H1 (cell line): ENCODE results near the gene VTN. TPM values are rescaled to one million over a fixed set of nuclear protein-coding genes. Genes with fewer than 3 reads are reported as not detected.

Experiments
- CTCF ChIA-PET: fragments of 300-600 bp; sonication (Branson Sonifier 250); formaldehyde crosslinking; loops from one replicate; lab custom pipeline; 2021; ENCODE audit not compliant: partially characterized antibody; lab: Charles Lee
- POLR2A ChIA-PET: fragments of 300-600 bp; sonication (Branson Sonifier 250); formaldehyde crosslinking; loops from one replicate; lab custom pipeline; 2021; ENCODE audit warnings: inconsistent platforms; ENCODE audit not compliant: partially characterized antibody; lab: Charles Lee
- DNase-seq, 2 experiments: peaks; one replicate each; pipeline versions ENCODE4 v3.0.0 to v3.0.0-alpha.2; 2010 to 2022; ENCODE audit warnings: low spot score in 2 of 2, low read depth in 1 of 2, mixed read lengths in 1 of 2
- FAIRE-seq: peaks from 2 replicates; lab custom pipeline; 2011; peaks lifted over from hg19 to GRCh38; lab: Jason Lieb, UNC
- H2AFZ ChIP-seq: 2 replicates; pipeline ENCODE4 v1.8.1; 2012; ENCODE audit warnings: low read length, inconsistent platforms
- H2AK5ac ChIP-seq: 2 replicates; pipeline ENCODE4 v1.6.1; 2013; ENCODE audit warnings: low read depth, low read length
- H2BK120ac ChIP-seq: replicated peaks from 2 replicates; pipeline ENCODE3; 2013; ENCODE audit warnings: low read depth, low read length, inconsistent platforms
- H2BK12ac ChIP-seq: 2 replicates; pipeline ENCODE4 v1.6.1; 2013; ENCODE audit warnings: low read depth, low read length
- H2BK15ac ChIP-seq: 2 replicates; pipeline ENCODE4 v1.6.1; 2013; ENCODE audit warnings: low read length
- H2BK20ac ChIP-seq: 2 replicates; pipeline ENCODE4 v1.6.1; 2013; ENCODE audit warnings: low read length
- H2BK5ac ChIP-seq: 2 replicates; pipeline ENCODE4 v1.6.1; 2013; ENCODE audit warnings: low read depth, low read length
- H3K14ac ChIP-seq: 2 replicates; pipeline ENCODE4 v1.6.1; 2013; ENCODE audit warnings: inconsistent platforms; ENCODE audit not compliant: insufficient read length
- H3K18ac ChIP-seq: 2 replicates; pipeline ENCODE4 v1.6.1; 2013; ENCODE audit warnings: low read length; ENCODE audit errors: extremely low read depth
- H3K23ac ChIP-seq: 2 replicates; pipeline ENCODE4 v1.6.1; 2013; ENCODE audit warnings: inconsistent platforms; ENCODE audit not compliant: insufficient read length
- H3K23me2 ChIP-seq: 2 replicates; pipeline ENCODE4 v1.6.1; 2013; ENCODE audit warnings: low read depth, low read length
- H3K27ac ChIP-seq: 2 replicates; pipeline ENCODE4 v1.6.1; 2011; ENCODE audit warnings: low read depth, low read length, inconsistent platforms
- H3K27me3 ChIP-seq, 4 experiments: replicated peaks in 1 of 4; 1 replicate in 1 of 4; 2 replicates in 3 of 4; pipeline versions ENCODE4 v1.6.1 to v1.8.1; 2011 to 2013; ENCODE audit warnings: low read length in 3 of 4, mild to moderate bottlenecking in 3 of 4, inconsistent platforms in 2 of 4, mixed read lengths in 2 of 4, moderate library complexity in 1 of 4; ENCODE audit not compliant: control insufficient read depth in 3 of 4, insufficient read depth in 3 of 4; ENCODE audit errors: extremely low read depth in 1 of 4
- H3K36me3 ChIP-seq, 4 experiments: 2 replicates each; pipeline versions ENCODE4 v1.6.1 to v1.8.1; 2011 to 2013; ENCODE audit warnings: mild to moderate bottlenecking in 4 of 4, low read length in 3 of 4, moderate library complexity in 2 of 4, control low read depth in 1 of 4, inconsistent platforms in 1 of 4; ENCODE audit not compliant: insufficient read depth in 4 of 4, control insufficient read depth in 2 of 4
- H3K4ac ChIP-seq: replicated peaks from 2 replicates; pipeline ENCODE3; 2013; ENCODE audit warnings: low read length, low read depth, mixed read lengths, inconsistent platforms; ENCODE audit not compliant: insufficient read length
- H3K4me1 ChIP-seq, 4 experiments: replicated peaks in 1 of 4; 1 replicate in 1 of 4; 2 replicates in 3 of 4; pipeline versions ENCODE4 v1.6.1 to v1.8.1; 2011 to 2013; ENCODE audit warnings: low read length in 3 of 4, inconsistent platforms in 2 of 4, mixed read lengths in 1 of 4; ENCODE audit not compliant: insufficient read depth in 4 of 4, control insufficient read depth in 3 of 4
- H3K4me2 ChIP-seq, 2 experiments: 2 replicates each; pipeline versions ENCODE4 v1.6.1 to v1.8.1; 2011 to 2013; ENCODE audit warnings: low read depth in 2 of 2, low read length in 2 of 2, control low read depth in 1 of 2, inconsistent platforms in 1 of 2, mild to moderate bottlenecking in 1 of 2; ENCODE audit not compliant: insufficient read depth in 1 of 2
- H3K4me3 ChIP-seq, 4 experiments: fragments of 200-600, 300-600 bp in 1 of 4; sonication (generic), shearing (Covaris generic), sonication (Bioruptor Twin) in 1 of 4; 2 replicates each; pipeline versions ENCODE4 v1.5.1 to v1.8.1; 2011 to 2016; ENCODE audit warnings: low read length in 4 of 4, low read depth in 3 of 4, control low read depth in 2 of 4, inconsistent platforms in 2 of 4, mild to moderate bottlenecking in 2 of 4, mixed read lengths in 1 of 4, moderate library complexity in 1 of 4; ENCODE audit not compliant: insufficient read depth in 2 of 4; ENCODE audit errors: extremely low read depth in 1 of 4
- H3K56ac ChIP-seq: replicated peaks from 2 replicates; pipeline ENCODE3; 2013; ENCODE audit warnings: low read depth, mild to moderate bottlenecking, mixed read lengths, low read length, inconsistent platforms; ENCODE audit not compliant: insufficient read length
- H3K79me1 ChIP-seq: 2 replicates; pipeline ENCODE4 v1.6.1; 2013; ENCODE audit warnings: low read depth, low read length, control low read depth
- H3K79me2 ChIP-seq, 2 experiments: 2 replicates each; pipeline versions ENCODE4 v1.6.1 to v1.8.1; 2012 to 2013; ENCODE audit warnings: low read length in 2 of 2, mild to moderate bottlenecking in 2 of 2, inconsistent platforms in 1 of 2; ENCODE audit not compliant: insufficient read depth in 2 of 2, control insufficient read depth in 1 of 2
- H3K9ac ChIP-seq, 4 experiments: replicated peaks in 1 of 4; 1 replicate in 1 of 4; 2 replicates in 3 of 4; pipeline versions ENCODE4 v1.6.1 to v1.8.1; 2011 to 2013; ENCODE audit warnings: low read depth in 3 of 4, low read length in 3 of 4, control low read depth in 2 of 4, mild to moderate bottlenecking in 2 of 4, moderate library complexity in 2 of 4, inconsistent platforms in 1 of 4; ENCODE audit errors: extremely low read depth in 1 of 4
- H3K9me3 ChIP-seq, 2 experiments: 2 replicates each; pipeline versions ENCODE4 v1.6.1 to v1.8.1; 2012 to 2013; ENCODE audit warnings: mild to moderate bottlenecking in 2 of 2, moderate library complexity in 2 of 2, control low read depth in 1 of 2, inconsistent platforms in 1 of 2, low read depth in 1 of 2, low read length in 1 of 2, mixed read lengths in 1 of 2; ENCODE audit not compliant: insufficient read depth in 2 of 2
- H4K20me1 ChIP-seq, 2 experiments: replicated peaks in 1 of 2; 2 replicates each; pipeline versions ENCODE3 to v1.8.1; 2011 to 2013; ENCODE audit warnings: inconsistent platforms in 2 of 2, low read length in 2 of 2, mild to moderate bottlenecking in 1 of 2; ENCODE audit not compliant: insufficient read depth in 2 of 2, control insufficient read depth in 1 of 2
- H4K5ac ChIP-seq: 2 replicates; pipeline ENCODE4 v1.6.1; 2013; ENCODE audit warnings: low read length, low read depth, mixed read lengths, inconsistent platforms; ENCODE audit not compliant: insufficient read length
- H4K8ac ChIP-seq: 2 replicates; pipeline ENCODE4 v1.8.0; 2013; ENCODE audit warnings: mild to moderate bottlenecking, moderate library complexity, low read length, inconsistent platforms; ENCODE audit not compliant: insufficient read depth; ENCODE audit errors: extremely low read depth
- H4K91ac ChIP-seq: replicated peaks from 2 replicates; pipeline ENCODE3; 2013; ENCODE audit warnings: low read length, mixed read lengths, inconsistent platforms; ENCODE audit not compliant: insufficient read length
- ASH2L ChIP-seq: fragments of 200-600, 300-600 bp; sonication (generic); IDR thresholded peaks from one replicate; pipeline ENCODE4 v1.7.1; 2017; ENCODE audit warnings: low read length
- CTCF ChIP-seq, 3 experiments: IDR thresholded peaks; 1 replicate in 2 of 3; 2 replicates in 1 of 3; pipeline versions ENCODE4 v1.5.1 to v1.6.1; 2011; ENCODE audit warnings: low read length in 3 of 3, mild to moderate bottlenecking in 3 of 3, inconsistent platforms in 2 of 3, low read depth in 1 of 3, moderate library complexity in 1 of 3; ENCODE audit not compliant: insufficient read depth in 1 of 3; ENCODE audit errors: control extremely low read depth in 1 of 3
- FOSL1 ChIP-seq: IDR thresholded peaks from 2 replicates; pipeline ENCODE4 v1.6.1; 2011; ENCODE audit warnings: mild to moderate bottlenecking, low read depth, low read length, moderate library complexity; ENCODE audit not compliant: insufficient read depth
- HDAC2 ChIP-seq, 2 experiments: fragments of 300-600 bp in 1 of 2; sonication (generic) in 1 of 2; IDR thresholded peaks; 2 replicates each; pipeline ENCODE4 v1.6.1; 2011 to 2012; ENCODE audit warnings: low read depth in 2 of 2, low read length in 2 of 2, mild to moderate bottlenecking in 2 of 2, moderate library complexity in 2 of 2, borderline replicate concordance in 1 of 2, inconsistent platforms in 1 of 2
- SAP30 ChIP-seq: fragments of 300-600 bp; sonication (generic); IDR thresholded peaks from 2 replicates; pipeline ENCODE4 v1.7.1; 2012; ENCODE audit warnings: low read length, moderate library complexity, mild to moderate bottlenecking, inconsistent platforms; ENCODE audit not compliant: insufficient read depth, insufficient replicate concordance
- SIN3A ChIP-seq, 2 experiments: IDR thresholded peaks in 1 of 2; conservative IDR thresholded peaks in 1 of 2; 2 replicates each; pipeline ENCODE4 v1.6.1; 2011 to 2012; ENCODE audit warnings: low read length in 2 of 2, improper control_type of control experiment in 1 of 2, low read depth in 1 of 2, mild to moderate bottlenecking in 1 of 2
- WGBS, 2 experiments: shearing (Covaris generic) in 1 of 2; methylation state at CpG; one replicate each; pipeline versions ENCODE4 v1.1.6 to v1.1.7; 2013 to 2015; ENCODE audit warnings: low lambda C conversion rate in 2 of 2, mixed read lengths in 2 of 2, inconsistent platforms in 1 of 2, low coverage in 1 of 2, missing lambda C conversion rate in 1 of 2; ENCODE audit not compliant: insufficient replicate concordance in 2 of 2, insufficient coverage in 1 of 2, insufficient read length in 1 of 2; ENCODE audit errors: extremely low coverage in 1 of 2, missing lambda C conversion rate in 1 of 2; 5-methylcytosine and 5-hydroxymethylcytosine counted together
- polyA plus RNA-seq, 7 experiments: library from polyadenylated mRNA; depleted of rRNA in 3 of 7; stranded (reverse) in 5 of 7; unstranded in 2 of 7; fragments of >200 nt in 5 of 7; fragments of 200-250 nt in 2 of 7; gene quantifications; 1 replicate in 5 of 7; 2 replicates in 1 of 7; 4 replicates in 1 of 7; pipeline versions ENCODE4 v1.2.1 to v1.2.3, GENCODE V29; 2011 to 2013; ENCODE audit warnings: missing spikeins in 2 of 7, mixed read lengths in 2 of 7
- total RNA-seq: library from RNA; stranded (reverse); fragmentation: NEBNext Ultra II Directional; extraction: Animal tissue kit (Norgen Biotek cat#: 25700); gene quantifications from 2 replicates; pipeline ENCODE4 v1.2.1, GENCODE V29; 2021

The VTN gene
- total and polyA plus RNA-seq, 2 of the 8 experiments (the other 6 are each of a cell fraction or from before 2014, with no cell fraction given), result 0.18 TPM; not detected in 1

GRCh38 chr17:28413804-28414203, 43.7 kb upstream of the VTN start:
- FAIRE-seq (no peak), DNase-seq (no peak)
- Histone ChIP-seq H3K14ac (no peak overlapping the region), H2AFZ (no peak overlapping the region), H4K8ac (no peak overlapping the region), H3K4me1 (peaks cover 0 to 6% (median 2%) of the 10 kb centered on the region in 4 experiments; a peak in 4 of 7 replicates), H3K9ac (no peak overlapping the region), H2AK5ac (no peak overlapping the region), H4K91ac (no peak overlapping the region), H2BK12ac (no peak overlapping the region), H3K27ac (no peak overlapping the region), H3K36me3 (no peaks in the 10 kb centered on the region), H3K4me3 (no peak overlapping the region), H3K79me1 (no peaks in the 10 kb centered on the region), H3K79me2 (no peaks in the 10 kb centered on the region), H3K4me2 (no peak overlapping the region), H2BK120ac (no peak overlapping the region), H2BK5ac (no peak overlapping the region), H4K20me1 (no peaks in the 10 kb centered on the region), H3K4ac (no peak overlapping the region), H3K18ac (no peak overlapping the region), H3K23me2 (no peaks in the 10 kb centered on the region), H3K27me3 (peaks cover 2 to 26% (median 17%) of the 10 kb centered on the region in 4 experiments), H3K9me3 (no peaks in the 10 kb centered on the region), H2BK20ac (no peak overlapping the region), H3K56ac (no peak overlapping the region), H3K23ac (no peak overlapping the region), H2BK15ac (no peak overlapping the region), H4K5ac (no peak overlapping the region)
- ChIA-PET CTCF (interaction anchor here (1.1 to 8.9 kb wide), 3 partner anchors 31 to 122 kb away, joined by 3 to 142 read pairs (median 4); no protein-coding TSS in a partner anchor), POLR2A (no interaction called here)
- TF ChIP-seq SIN3A (conservative IDR thresholded peaks at IDR 0.05 in 1 of 2, IDR thresholded peaks at IDR 0.05 in 1 of 2; ENCODE audit: low read depth in 1 of 2, low read length in 2 of 2) (no peak), ASH2L (no peak), HDAC2 (IDR thresholded peaks at IDR 0.05; ENCODE audit: borderline replicate concordance in 1 of 2, low read depth in 2 of 2, low read length in 2 of 2) (no peak), CTCF (IDR thresholded peaks at IDR 0.05; ENCODE audit: control extremely low read depth in 1 of 3, insufficient read depth in 1 of 3, low read depth in 1 of 3, low read length in 3 of 3) (peak in 1 of 3 experiments; percentile 22; a peak in 1 of 4 replicates), FOSL1 (no peak), SAP30 (no peak)
- WGBS, 2 experiments, result 68% methylated on average over 7 of the region's 7 CpGs; no CpG with 5 or more reads in 1 of the 2 experiments
